HG03378 (cell line): ENCODE data around the gene PPP2R5C.

Experiments used
- ATAC-seq: cut with Tn5 transposase; IDR thresholded peaks from one replicate; pipeline ENCODE4 v1.9.1; 2021; ENCODE audit warnings: mild to moderate bottlenecking, moderate library complexity; ENCODE audit not compliant: unreplicated experiment

PPP2R5C gene

DNA sequence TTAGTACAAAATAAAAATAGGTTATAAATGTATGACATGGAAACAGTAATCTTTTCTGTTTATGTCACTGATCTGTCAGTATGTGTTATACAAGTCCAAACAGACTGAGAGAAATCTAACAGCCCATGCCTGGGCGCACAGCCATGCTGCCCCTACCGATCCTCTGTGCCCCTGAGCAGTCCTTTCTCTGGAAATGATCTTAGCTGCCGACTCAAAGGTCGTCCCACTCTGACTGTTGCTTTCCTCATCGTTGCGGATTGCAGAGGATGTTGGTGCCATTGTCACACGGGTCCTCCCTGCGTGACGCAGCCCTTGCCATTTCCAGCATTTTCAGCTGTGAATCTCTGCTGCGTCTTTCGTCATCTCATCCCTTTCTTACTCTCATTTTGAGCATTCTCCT, 119.9 kb downstream of the PPP2R5C start:
- ATAC-seq = no peak

GRCh38 chr14:101882141-101882935, 120.8 kb downstream of the PPP2R5C start:
- no peak for ATAC-seq

DNA sequence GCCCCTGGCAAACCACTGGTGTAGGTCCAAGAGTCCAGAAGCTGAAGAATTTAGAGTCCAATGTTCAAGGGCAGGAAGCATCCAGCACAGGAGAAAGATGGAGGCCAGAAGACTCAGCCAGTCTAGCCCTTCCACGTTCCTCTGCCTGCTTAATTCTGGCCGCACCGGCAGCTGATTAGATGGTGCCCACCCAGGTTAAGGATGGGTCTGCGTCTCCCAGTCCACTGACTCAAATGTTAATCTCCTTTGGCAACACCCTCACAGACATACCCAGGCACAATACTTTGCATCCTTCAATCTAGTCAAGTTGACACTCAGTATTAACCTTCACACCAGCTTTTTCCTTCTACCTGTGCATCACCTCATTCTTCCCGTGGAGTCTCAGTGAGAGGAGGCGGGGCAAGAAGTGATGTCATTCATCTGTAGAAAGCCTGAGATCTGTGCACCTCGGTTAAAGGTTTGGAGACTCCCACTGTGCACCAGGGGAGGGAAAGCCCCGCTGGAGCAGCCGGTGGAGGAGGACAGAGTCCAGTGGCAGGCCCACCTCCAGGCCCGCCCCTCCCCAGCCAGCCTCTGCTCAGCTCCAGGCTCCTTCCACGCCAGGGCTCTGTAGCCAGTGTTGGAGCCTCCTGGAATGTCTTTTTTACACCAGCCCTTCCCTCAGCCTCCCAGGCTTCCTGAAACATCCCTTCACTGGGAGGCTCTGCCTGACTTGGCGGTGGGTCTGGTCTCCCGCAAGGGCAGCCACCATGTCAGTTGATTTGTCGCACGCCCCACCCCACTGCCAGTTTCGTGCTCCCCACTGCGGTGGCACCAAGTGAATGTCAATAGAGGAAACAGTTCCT, 122.8 kb downstream of the PPP2R5C start:
- no peak for ATAC-seq

- no peak for ATAC-seq
Observed at GRCh38 chr14:101884934-101885576, 123.5 kb downstream of the PPP2R5C start.

GRCh38 chr14:101887219-101887618, 125.7 kb downstream of the PPP2R5C start:
- ATAC-seq = no peak

DNA sequence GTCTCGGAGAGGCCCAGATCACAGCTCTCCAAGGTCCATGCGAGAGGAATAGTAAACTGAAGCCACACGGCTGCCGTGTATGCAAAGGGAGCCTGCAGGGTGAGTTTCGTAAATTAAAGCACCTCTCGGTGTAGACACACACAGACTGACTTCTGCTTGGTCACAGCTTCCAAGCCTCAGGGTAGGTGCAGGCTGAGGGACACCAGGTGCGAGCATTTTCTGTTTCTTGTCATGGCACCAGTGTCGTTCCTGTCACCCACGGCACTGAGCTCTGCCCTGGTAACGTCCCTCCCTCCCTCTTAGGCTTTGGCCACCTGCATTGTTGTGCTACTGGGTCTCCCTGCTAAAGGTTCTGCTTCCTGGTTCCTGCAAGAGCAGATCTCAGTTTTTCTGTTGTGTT, 126.7 kb downstream of the PPP2R5C start:
- no peak for ATAC-seq

- ATAC-seq = no peak
Observed at GRCh38 chr14:101889366-101889765, 127.9 kb downstream of the PPP2R5C start.

GRCh38 chr14:101889898-101890297, 128.4 kb downstream of the PPP2R5C start:
- no peak for ATAC-seq

DNA sequence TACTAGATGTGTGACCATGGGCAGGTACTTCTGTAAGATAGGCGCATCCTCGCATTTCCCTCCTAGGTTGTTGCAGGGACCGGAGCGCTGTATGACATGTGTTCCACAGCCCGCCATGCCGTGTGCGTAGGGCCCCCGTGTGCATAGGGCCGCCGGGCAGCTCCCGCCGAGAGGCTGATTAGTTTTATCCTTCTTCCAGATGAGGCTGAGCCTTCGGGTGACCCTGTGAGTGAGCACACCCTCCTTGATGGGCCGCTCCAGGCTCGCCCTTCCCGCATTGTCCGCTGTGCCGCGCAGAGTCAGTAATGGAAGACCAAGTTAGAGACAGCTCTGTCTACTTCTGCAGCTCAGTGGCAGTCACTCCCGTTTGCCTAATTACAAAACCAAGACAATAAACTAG, 130.0 kb downstream of the PPP2R5C start:
- ATAC-seq = no peak

- ATAC-seq = no peak
Observed at GRCh38 chr14:101893759-101894158, 132.2 kb downstream of the PPP2R5C start.

GRCh38 chr14:101894365-101895081, 133.0 kb downstream of the PPP2R5C start:
- no peak for ATAC-seq

- no peak for ATAC-seq
Observed at GRCh38 chr14:101895256-101895655, 133.7 kb downstream of the PPP2R5C start.

DNA sequence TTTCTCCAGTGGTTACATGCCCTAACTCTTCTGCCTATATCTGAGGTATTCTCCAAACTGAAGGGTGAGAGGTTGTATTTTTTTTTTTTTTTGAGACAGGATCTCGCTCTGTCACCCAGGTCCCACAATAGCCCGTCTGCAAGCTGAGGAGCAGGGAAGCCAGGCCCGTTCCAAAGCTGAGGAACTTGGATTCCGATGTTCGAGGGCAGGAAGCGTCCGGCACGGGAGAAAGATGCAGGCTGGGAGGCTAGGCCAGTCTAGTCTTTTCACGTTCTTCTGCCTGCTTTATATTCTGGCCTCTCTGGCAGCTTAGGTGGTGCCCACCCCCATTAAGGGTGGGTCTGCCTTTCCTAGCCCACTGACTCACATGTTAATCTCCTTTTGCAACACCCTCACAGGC, 135.8 kb downstream of the PPP2R5C start:
- ATAC-seq = no peak

DNA sequence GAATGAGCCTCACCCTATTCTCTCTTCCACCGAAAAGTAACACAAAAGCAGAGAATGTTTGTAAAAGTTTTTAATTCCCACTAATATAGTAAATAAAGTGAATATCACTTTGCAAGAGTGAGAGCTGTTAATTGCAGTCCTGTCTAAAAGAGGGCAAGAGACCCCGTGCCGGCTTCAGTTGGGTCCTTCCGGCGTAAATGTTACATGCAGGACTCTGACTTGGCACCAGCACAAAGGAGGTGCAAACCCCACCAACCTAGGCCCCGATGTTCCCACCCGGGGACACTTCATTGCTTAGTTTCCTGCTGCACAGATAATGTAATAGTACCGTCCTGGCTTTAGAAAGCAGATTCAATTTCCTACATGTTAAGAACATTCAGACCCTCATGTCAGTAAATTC, 136.9 kb downstream of the PPP2R5C start:
- ATAC-seq = no peak

GRCh38 chr14:101899263-101899662, 137.8 kb downstream of the PPP2R5C start:
- no peak for ATAC-seq

- no peak for ATAC-seq
Observed at GRCh38 chr14:101900253-101900652, 138.7 kb downstream of the PPP2R5C start.

DNA sequence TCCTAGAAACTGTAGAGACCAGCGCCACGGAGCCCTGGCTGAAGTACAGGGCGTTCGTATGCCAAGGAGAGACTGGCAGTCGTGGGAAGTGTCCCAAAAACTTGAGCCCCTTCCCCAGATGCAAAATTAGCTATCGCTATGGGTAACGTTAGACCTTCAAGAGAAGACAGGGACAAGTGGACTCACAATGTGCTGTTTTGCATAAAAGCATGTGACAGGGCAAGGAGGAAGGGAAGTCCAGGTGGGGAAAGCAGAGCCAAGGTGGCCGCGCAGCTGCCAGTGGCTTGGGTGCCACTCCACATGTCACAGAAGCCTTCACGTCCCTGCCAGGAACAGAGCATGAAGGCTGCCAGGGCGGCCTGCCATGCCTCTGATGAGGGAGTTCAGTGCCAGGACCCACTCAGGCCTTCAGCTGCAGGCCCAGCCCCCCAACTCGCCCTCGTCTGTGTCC, 141.6 kb downstream of the PPP2R5C start:
- ATAC-seq = no peak

DNA sequence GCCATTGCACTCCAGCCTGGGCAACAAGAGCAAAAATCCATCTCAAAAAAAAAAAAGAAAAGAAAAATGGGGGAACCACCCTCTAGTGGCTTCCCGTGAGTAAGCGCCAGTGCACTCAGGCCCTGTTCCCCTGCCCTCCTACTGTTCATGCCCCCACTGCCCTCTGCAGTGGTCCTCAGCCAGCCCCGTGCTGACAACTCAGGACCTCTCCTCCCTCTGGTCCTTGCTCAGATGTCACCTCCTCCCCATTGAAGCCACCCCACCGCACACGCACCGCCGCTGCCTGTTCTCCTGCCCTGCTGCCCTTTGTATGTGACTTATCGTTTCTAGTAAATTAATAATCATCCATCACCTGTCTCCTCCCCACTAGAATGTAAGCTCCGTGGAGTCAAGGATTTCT, 144.1 kb downstream of the PPP2R5C start:
- ATAC-seq = no peak

DNA sequence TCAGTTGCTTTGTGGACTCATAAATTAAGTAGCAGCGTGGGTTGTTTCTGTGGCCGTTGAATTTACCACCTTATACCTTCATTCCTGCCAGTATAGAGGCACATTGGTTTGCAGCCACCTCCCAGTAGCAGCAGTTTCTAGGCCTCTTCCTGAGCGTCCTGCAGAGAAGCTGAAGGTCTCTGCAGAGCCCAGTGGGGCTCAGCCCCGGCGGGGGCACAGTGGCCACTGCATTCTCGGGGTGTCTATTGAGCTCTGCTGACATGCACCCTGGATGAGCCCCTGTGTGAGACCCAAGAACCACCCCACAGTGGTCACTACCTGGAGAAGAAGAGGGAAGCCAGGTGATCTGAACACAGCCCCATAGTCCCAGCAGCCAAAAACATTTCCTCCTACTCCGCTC, 145.1 kb downstream of the PPP2R5C start:
- no peak for ATAC-seq

DNA sequence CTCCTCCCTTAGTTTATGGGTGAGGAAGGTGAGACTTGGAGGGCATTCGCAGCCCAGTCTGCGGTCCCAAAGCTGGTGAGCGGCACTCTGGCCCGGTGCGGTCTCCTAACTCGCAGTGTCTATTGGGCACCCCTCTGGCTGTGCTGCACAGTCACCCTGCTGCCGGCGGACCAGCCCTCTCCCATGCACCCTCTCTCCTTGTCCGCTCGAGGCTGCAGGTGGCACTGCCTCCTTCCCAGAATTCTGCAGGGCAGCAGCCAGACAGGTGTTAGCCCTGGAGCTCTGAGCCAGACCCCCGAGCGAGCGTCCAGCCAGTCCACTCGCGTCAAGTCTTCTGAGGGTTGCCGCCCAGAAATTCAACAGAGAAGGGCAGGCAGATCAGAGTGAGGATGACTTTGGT, 146.1 kb downstream of the PPP2R5C start:
- no peak for ATAC-seq

GRCh38 chr14:101908795-101909194, 147.3 kb downstream of the PPP2R5C start:
- ATAC-seq = no peak
